Skeletal muscle cell (primary cell): ENCODE results near the gene NCAPD2.
"Not testable (repeated sequence)": the region's sequence is repeated elsewhere in the genome, so short reads cannot be mapped to it uniquely, and the experiment has no call there.

ENCODE experiments used
- DNase-seq: peaks from one replicate; pipeline ENCODE4 v3.0.0-alpha.2; 2010; ENCODE audit warnings: low read depth
- H3K4me3 ChIP-seq: 2 replicates; pipeline ENCODE4 v1.5.1; 2011; ENCODE audit warnings: low read depth, mild to moderate bottlenecking, control low read depth, low read length, moderate library complexity

Gene NCAPD2

DNA sequence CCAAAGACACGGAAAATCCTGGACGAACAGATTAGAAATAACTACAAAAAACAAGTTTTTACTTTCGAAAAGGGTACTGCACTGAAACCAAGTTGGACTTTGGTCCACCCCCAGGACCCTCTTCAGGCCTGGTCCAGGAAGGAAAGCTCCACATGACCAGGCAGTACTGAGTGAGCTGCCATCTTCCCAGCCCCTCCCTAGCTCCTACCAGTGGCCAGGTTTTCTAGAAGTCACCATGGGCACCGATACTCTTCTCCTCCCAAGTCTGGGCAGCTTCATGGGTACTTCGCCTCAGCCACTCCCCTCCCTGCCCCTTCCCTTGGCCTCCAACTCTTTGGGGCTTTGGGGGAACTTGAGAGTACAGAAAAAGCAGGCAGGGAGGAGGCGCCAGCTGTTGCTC, 30.0 kb upstream of the NCAPD2 start:
- DNase-seq = no peak
- H3K4me3 ChIP-seq = no peak overlapping the region

DNA sequence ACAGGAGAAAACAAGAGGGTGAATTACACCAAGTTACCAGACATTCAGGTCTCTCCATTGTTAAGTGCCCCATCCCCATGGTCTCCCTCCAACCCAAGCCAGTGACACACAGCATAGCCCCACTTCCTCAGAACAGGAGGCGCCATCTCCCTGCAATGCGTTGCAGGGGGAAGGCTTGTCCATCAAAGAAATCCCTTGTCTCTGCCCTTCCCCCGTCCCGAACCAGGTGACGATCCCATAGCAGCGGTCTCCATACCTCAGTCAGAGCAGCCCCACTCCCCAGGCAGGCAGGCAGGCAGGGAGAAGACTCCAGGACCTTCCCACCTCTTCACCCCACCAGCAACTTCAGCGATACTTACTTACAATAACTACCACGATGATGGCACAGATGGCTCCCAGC, 29.4 kb upstream of the NCAPD2 start:
- no peak overlapping the region for H3K4me3 ChIP-seq
- no peak for DNase-seq

DNA sequence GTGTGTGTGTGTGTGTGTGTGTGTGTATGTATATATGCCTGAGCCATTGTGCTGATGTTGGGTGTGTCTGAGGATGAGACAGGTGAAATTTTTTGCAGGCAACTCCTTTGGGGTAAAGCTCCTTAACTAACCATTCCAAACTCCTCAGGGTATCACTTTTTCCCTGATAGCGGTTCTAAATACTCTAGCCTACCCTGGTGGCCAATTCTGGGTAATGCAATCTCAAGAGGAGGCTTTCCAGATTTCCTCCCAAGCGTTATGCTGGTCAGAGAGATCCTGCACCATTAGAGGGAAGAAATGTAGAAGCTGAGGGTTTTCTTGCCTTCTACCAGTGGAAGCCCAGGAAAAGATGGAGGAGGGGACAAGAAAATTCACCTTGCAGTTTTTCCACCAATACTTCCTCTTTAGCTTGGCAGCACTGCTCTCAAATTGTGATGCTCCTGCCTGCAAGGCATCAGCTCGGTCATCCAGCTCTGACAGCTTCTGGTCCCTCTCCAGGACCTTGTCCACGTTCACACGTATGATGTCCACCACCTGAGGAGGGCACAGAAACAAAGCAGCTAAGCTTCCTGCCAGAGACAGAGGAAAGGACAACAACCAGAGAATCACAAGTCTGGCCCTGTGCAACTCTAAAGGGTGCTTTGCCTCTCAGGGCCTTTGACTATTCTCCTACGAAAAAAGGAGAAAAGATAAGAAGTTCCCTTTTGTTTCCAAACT, 28.3 kb upstream of the NCAPD2 start:
- no peak for DNase-seq
- H3K4me3 ChIP-seq = no peak overlapping the region

GRCh38 chr12:6466184-6466573, 27.7 kb upstream of the NCAPD2 start:
- no peak for DNase-seq
- H3K4me3 ChIP-seq = no peak overlapping the region

DNA sequence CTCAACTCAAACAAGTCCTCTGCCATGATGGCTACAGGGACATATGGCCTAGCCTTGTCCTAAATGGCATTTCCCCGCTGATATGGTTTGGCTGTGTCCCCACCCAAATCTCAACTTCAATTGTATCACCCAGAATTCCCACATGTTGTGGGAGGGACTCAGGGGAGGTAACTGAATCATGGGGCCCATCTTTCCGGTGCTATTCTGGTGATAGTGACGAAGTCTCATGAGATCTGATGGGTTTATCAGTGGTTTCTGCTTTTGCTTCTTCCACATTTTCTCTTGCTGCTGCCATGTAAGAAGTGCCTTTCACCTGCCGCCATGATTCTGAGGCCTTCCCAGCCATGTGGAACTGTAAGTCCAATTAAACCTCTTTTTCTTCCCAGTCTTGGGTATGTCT, 27.2 kb upstream of the NCAPD2 start:
- H3K4me3 ChIP-seq, DNase-seq: not testable (repeated sequence)

DNA sequence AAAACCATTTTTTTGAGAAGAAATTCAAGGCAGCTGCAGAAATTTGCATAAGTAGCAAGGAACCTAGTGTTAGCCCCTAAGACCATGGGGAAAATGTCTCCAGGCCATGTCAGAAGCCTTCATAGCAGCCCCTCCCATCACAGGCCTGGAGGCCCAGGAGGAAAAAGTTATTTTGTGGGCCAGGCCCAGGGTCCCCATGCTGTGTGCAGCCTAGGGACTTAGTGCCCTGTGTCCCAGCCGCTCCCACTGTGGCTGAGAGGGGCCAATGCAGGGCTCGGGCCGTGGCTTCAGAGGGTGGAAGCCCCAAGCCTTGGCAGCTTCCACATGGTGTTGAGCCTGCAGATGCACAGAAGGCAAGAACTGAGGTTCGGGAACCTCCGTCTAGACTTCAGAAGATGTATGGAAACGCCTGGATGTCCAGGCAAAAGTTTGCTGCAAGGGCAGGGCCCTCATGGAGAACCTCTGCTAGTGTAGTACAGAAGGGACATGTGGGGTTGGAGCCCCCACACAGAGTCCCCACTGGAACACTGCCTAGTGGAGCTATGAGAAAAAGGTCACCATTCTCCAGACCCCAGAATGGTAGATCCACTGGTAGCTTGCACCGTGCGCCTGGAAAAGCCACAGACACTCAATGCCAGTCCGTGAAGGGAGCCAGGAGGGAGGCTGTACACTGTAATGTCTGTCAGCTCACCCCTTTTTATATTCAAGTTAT, 26.2 kb upstream of the NCAPD2 start:
- not testable (repeated sequence) for H3K4me3 ChIP-seq, DNase-seq

DNA sequence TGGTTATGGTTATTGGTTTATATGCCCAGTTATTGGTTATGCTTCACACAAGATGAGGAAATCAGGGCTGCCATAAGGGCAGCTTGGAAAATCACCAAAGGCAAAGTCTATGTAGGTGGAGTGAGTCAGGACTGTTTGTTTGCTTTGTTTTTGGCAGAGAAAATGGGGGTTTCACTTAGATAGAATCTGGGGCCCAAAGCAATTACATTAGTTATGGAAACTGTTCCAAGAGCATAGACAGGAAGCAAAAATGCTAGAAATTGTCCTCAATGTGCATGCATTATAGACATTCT, 25.7 kb upstream of the NCAPD2 start:
- no peak overlapping the region for H3K4me3 ChIP-seq
- DNase-seq = no peak

DNA sequence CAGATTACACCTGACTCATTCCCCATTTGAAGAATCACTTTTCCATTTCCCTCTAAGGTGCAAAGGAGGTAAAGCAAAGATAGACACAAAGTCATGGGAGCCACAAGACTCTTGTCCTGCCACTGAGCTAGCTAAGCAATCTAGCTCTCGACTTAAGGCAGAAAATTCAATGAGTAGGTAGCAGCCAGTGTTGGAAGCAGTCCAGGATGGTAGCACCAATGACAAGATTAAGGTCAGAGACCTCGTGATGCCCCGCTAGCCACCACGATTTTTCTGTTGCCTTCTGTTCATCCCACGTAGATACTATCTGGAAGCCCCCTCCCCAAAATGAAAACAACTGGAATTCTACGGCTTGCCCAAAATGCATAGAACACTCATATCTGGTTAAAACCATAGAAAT, 24.8 kb upstream of the NCAPD2 start:
- no peak for DNase-seq
- H3K4me3 ChIP-seq = no peak overlapping the region

- no peak for DNase-seq
- H3K4me3 ChIP-seq = peak overlapping the region; percentile 74
These were observed 24.1 kb upstream of the NCAPD2 start for GRCh38 chr12:6469609-6470374.

DNA sequence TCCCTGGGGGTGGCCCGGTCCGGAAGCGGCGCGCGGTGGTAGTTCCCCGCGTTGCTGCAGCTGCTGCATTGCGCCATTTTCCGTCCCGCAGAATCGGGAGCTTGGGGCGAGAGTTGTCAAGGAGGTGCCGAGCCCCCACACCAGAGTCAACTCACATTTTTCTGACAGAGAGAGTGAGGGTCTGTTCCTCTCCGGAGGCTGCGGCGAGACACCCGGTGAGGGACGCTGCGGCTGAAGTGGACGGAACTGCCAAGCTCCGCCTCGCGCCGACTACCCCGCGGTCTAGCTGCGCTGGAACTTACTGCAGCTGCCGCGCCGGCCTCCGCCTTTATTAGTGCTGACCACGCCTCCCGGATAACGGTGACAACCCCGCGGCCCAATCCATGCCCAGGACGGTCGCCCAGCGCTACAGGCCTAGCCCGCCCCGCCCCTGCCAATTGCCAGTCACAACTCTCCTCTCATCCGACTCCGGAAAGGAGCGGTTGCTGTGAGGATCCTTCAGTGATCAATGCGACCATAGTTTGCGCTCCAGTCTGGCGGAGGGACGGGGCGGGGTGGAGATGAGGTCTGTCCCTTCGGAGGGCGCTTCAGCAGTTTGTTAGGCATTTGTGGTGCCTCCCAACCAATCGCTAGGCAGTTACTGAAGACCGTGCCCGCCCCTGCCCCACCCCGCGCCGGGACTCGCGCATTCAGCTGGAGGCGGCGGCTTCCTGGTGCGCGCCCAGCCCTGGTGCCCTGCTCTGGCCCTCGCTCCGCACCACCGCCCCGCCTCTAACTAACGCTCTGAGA, 23.3 kb upstream of the NCAPD2 start, which contains the start of gene VAMP1:
VAMP1 (minus strand) TSS at position 303 of the 789 bp plus-strand sequence; CDS start at position 157, 146 bp downstream.
- H3K4me3 ChIP-seq = peak within 1 kb of the TSS; percentile 74
- peak; percentile 89 for DNase-seq

DNA sequence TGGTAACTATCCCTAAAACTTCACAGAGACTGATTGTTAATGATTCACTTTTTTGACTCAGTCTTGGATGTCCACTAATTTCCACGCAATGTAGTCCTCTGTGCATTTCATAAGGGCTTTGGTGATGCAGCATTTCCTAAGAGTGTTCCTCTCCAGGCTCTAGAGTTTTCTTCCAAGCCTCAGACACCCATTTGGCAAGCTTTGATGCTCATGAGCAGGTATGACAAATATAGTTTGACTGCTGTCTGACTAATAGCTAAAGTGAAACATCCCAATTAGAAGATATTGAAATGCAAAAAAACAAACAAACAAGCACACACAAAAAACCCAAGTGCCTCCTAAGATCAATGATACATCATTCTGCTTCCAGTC, 21.9 kb upstream of the NCAPD2 start:
- DNase-seq = no peak
- H3K4me3 ChIP-seq = no peak overlapping the region

DNA sequence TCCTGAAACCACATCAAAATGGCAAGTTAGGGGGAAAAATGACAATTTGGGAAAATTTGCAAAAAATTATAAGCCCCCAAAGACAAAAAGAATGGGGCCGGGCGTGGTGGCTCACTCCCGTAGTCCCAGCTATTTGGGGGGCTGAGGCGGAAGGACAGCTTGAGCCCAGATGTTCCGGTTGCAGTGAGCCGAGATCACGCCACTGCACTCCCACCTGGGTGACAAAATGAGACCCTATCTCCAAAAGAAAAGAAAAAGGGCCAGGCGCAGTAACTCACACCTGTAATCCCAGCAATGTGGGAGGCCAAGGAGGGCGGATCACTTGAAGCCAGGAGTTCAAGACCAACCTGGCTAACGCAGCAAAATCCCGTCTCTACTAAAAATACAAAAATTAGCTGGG, 21.4 kb upstream of the NCAPD2 start:
- no peak for DNase-seq
- H3K4me3 ChIP-seq = no peak overlapping the region

DNA sequence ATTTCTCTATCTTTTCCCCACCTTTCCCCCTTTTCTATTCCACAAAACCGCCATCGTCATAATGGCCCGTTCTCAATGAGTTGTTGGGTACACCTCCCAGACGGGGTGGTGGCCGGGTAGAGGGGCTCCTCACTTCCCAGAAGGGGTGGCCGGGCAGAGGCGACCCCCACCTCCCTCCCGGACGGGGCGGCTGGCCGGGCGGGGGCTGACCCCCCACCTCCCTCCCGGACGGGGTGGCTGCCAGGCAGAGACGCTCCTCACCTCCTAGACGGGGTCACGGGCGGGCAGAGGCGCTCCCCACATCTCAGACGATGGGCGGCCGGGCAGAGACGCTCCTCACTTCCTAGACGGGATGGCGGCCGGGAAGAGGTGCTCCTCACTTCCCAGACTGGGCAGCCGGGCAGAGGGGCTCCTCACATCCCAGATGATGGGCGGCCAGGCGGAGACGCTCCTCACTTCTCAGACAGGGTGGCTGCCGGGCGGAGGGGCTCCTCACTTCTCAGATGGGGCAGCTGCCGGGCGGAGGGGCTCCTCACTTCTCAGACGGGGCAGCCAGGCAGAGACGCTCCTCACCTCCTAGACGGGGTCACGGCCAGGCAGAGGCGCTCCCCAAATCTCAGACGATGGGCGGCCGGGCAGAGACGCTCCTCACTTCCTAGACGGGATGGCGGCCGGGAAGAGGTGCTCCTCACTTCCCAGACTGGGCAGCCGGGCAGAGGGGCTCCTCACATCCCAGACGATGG, 18.5 kb upstream of the NCAPD2 start:
- not testable (repeated sequence) for H3K4me3 ChIP-seq, DNase-seq

- DNase-seq = no peak
- no peak overlapping the region for H3K4me3 ChIP-seq
These were observed 17.4 kb upstream of the NCAPD2 start for GRCh38 chr12:6476489-6476888.

- H3K4me3 ChIP-seq, DNase-seq: not testable (repeated sequence)
These were observed 16.1 kb upstream of the NCAPD2 start for GRCh38 chr12:6477601-6478377.

- H3K4me3 ChIP-seq = no peak overlapping the region
- no peak for DNase-seq
These were observed 15.5 kb upstream of the NCAPD2 start for GRCh38 chr12:6478416-6478815.

- no peak for DNase-seq
- H3K4me3 ChIP-seq = no peak overlapping the region
These were observed 5.7 kb upstream of the NCAPD2 start for GRCh38 chr12:6488240-6488639.

DNA sequence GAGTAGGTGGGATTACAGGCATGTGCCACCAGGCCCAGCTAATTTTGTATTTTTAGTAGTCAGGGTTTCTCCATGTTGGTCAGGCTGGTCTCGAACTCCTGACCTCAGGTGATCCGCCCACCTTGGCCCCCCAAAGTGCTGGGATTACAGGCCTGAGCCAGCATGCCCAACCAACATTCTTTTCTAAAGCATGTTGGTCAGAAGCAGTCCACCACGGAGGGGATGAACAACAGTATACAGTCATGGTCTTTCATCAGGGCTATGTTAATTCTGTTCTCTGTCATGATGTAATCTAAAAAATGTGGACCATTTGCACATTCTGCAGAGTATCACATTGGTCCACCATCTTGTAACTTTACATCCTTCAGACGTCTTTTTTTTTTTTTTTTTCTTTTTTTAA, 4.5 kb upstream of the NCAPD2 start:
- DNase-seq = no peak
- no peak overlapping the region for H3K4me3 ChIP-seq
